Stimulated activated CD4-positive, alpha-beta T cell treated with anti-CD3 and anti-CD28 coated beads, Interleukin-1b, Interleukin-23, amount 100 ng/mL, for 4 hours (primary cell): ENCODE results near the gene CCDC154.

ENCODE experiments used
- DNase-seq, 2 donors: peaks; one replicate each; pipeline ENCODE4 v3.0.0-alpha.2; 2020; ENCODE audit warnings: low read depth in 2 of 2

Gene CCDC154

DNA sequence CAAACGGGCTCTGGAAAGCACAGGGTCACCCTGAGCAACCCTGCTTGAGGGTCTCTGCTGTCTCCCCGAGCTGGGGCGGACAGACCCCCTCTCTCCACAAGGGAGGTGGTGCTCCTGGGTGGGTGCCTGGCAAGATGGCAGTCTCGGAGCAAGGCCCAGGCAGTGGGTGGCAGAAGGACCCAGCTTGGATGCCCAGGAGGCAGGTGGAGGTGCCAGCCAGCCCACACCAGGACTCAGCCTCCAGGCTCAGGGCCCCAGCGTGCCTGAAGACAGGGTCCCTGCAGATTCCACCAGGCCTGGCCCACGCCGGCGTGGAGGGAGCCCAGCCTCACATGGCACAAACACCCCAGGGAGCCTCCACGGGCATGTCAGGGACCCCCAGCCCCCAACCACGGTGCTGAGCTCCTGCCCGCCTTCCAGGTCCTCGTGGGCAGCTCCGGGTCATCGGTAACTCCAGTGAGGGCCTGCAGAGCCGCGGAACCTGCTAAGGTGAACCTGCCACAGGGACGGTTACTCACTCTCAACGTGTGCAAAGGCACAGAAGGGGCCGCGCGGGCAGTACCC, 50.7 kb downstream of the CCDC154 start:
- DNase-seq: no peak

DNA sequence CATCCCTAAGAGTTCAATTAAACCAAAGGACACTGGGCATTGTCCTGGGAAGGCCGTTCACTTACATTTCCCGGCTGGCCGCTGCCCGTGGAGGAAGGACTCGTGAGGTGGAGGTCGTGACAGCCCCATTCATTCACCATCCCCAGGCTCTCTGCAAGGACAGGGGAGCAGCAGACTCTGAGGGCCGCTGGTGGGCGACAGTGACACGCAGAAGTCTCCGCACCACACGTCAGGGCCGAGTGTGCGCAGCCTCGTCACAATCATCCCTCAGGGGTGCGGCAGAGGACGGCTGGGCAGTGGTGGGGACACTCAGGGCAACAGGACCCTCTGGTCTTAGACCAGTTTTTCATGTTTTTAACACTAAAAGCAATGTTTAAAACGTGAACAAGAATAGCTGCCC, 51.5 kb downstream of the CCDC154 start:
- DNase-seq: no peak

DNA sequence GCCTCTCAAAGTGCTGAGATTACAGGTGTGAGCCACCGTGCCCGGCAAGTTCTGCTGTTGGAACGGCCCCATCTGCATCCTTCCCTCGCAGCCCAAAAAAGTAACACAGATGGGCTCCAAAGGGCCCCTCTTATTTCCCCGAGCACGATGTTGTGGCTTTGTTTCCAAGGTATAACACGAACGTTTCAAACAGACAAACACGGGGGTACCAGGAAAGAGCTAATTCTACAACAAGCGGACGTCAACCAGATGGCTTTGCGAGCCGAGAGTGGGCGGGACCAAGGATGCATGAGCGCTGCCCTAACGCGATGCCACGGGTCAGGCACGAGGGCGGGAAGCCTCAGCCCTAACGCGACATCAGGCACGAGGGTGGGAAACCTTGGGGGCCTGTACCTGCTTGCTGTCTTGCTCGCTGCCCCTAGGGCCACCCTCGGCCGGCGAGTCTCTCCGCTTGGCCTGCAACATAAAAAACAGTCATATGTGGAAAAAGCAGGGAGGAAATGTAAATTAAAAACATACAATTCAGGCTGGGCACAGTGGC, 54.0 kb downstream of the CCDC154 start:
- DNase-seq: no peak

DNA sequence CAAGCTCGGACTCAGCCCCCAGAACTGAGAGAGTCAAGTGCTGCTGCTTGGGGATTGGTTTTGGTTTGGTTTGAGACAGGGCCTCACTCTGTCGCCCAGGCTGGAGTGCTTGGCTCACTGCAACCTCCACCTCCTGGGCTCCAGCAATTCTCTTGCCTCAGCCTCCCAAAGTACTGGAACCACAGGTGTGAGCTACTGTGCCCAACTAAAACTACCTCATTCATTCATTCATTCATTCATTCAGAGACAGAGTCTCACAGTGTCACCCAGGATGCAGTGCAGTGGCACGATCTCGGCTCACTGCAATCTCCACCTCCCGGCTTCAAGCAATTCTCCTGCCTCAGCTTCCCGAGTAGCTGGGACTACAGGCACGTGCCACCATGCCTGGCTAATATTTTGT, 54.6 kb downstream of the CCDC154 start:
- DNase-seq: no peak

DNA sequence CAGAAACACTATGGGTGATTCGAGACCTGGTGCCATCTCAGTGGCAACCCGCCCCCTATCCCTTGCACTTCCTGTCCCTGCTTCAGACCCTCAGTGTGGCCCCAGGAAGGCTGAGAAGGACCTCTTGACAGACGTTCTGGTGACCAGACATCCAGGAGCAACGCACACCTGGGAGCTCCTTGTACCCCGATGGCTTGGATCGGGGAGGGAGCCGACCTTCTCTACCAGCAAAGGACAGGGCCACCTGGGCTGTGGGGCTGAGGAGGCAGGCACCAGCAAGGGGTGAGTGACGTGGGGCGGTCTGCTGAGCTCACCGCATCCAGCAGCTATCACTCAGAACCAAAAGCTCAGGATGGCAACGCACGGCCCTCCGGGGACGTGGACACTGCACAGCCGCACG, 57.0 kb downstream of the CCDC154 start:
- no peak for DNase-seq

DNA sequence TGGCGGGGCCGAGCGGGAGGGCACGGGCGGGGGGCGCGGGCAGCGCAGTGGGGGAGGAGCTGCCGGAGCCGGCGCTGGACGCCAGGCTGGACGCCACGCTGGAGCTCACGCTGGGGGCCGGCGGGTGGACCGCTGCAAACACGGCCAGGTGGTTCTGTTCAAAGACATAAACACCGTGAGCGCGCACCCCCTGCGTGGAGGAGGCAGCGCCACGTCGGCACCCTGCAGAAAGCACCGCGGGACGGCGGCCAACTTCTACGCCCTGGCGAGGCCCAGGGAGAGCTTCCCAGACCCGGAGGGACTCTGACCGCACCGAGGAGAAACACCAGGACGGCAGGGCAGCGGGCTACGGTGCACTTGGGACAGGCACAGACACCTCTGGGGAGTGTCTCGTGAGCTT, 59.1 kb downstream of the CCDC154 start:
- DNase-seq: no peak
